Activated B cell treated with CpG ODN at 0.5 μM for 24 hours (primary cell): ENCODE measurements around the gene HSPB2. TPM values are rescaled to one million over a fixed set of nuclear protein-coding genes. Genes with fewer than 3 reads are reported as not detected.

Experiments
- ATAC-seq: fragments of 200-7000 bp; cut with Tn5 transposase; one replicate; pipeline ENCODE4 v1.10.0; 2021; ENCODE audit warnings: low read depth, mild to moderate bottlenecking, moderate library complexity
- CTCF ChIA-PET: fragments of 350-600 bp; sonication (Branson Sonifier 250); formaldehyde crosslinking; loops from one replicate; lab custom pipeline; 2021; ENCODE audit warnings: antibody characterized with exemption; lab: Charles Lee
- POLR2A ChIA-PET: fragments of 350-600 bp; sonication (Branson Sonifier 250); formaldehyde crosslinking; loops from one replicate; lab custom pipeline; 2021; ENCODE audit warnings: antibody characterized with exemption; lab: Charles Lee
- DNase-seq: peaks from one replicate; pipeline ENCODE4 v3.0.0; 2022
- H3K27ac Mint-ChIP-seq: one replicate; pipeline ENCODE4 v1.8.0; 2020; ENCODE audit warnings: mixed read lengths
- H3K27me3 Mint-ChIP-seq: one replicate; pipeline ENCODE4 v1.8.0; 2021; ENCODE audit warnings: mixed read lengths
- H3K36me3 Mint-ChIP-seq: one replicate; pipeline ENCODE4 v1.8.0; 2021; ENCODE audit warnings: low read depth, mixed read lengths
- H3K4me1 Mint-ChIP-seq: one replicate; pipeline ENCODE4 v1.8.0; 2021; ENCODE audit warnings: mixed read lengths
- H3K4me3 Mint-ChIP-seq: one replicate; pipeline ENCODE4 v1.8.0; 2020; ENCODE audit warnings: mild to moderate bottlenecking, mixed read lengths
- H3K9me3 Mint-ChIP-seq: one replicate; pipeline ENCODE4 v1.8.0; 2020; ENCODE audit warnings: mixed read lengths
- intact Hi-C: fragments of 100-400 bp; cut with micrococcal nuclease; formaldehyde crosslinking; loops from one replicate; pipeline ENCODE4 v1.15.1; 2024
- total RNA-seq: library from RNA; stranded (reverse); gene quantifications from 2 replicates; pipeline ENCODE4 v1.2.3, GENCODE V29; 2022
- TF ChIP-seq, protein P1 (sequence below): fragments of 200-600 bp; IDR thresholded peaks from one replicate; pipeline ENCODE4 v1.8.0; 2022; ENCODE audit warnings: antibody characterized with exemption, mild to moderate bottlenecking

The HSPB2 gene
- total RNA-seq, 1 donor from 2014 or later: not detected

DNA sequence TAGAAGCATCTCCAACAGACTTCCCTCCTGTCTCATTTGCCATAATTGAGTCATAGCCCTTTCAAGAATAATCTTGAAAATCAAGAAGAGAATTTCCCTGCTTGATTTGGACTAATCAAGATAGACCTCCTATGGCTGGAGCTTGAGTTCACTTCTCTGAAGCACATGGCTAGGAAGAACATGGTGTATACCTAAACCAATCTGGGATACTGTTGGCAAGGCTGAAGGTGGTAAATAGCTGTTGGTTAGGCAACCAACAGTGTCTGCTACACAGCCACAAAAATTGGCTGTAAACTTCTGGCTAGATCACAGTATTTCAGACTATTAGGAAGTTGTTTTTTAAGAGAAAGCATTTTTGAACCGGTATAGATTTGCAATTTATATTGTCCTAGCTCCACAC, 5.9 kb upstream of the HSPB2 start:
- ChIA-PET CTCF (no interaction called here), POLR2A (no interaction called here)
- TF ChIP-seq, protein P1, sequence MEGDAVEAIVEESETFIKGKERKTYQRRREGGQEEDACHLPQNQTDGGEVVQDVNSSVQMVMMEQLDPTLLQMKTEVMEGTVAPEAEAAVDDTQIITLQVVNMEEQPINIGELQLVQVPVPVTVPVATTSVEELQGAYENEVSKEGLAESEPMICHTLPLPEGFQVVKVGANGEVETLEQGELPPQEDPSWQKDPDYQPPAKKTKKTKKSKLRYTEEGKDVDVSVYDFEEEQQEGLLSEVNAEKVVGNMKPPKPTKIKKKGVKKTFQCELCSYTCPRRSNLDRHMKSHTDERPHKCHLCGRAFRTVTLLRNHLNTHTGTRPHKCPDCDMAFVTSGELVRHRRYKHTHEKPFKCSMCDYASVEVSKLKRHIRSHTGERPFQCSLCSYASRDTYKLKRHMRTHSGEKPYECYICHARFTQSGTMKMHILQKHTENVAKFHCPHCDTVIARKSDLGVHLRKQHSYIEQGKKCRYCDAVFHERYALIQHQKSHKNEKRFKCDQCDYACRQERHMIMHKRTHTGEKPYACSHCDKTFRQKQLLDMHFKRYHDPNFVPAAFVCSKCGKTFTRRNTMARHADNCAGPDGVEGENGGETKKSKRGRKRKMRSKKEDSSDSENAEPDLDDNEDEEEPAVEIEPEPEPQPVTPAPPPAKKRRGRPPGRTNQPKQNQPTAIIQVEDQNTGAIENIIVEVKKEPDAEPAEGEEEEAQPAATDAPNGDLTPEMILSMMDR: no peak
- Mint-ChIP-seq H3K27ac (no peak overlapping the region), H3K9me3 (peaks cover 2% of the 10 kb centered on the region), H3K27me3 (peaks cover 31% of the 10 kb centered on the region), H3K4me3 (no peak overlapping the region), H3K4me1 (no peaks in the 10 kb centered on the region), H3K36me3 (no peaks in the 10 kb centered on the region)
- DNase-seq: no peak
- ATAC-seq: no peak
- intact Hi-C loops: no loop called here

DNA sequence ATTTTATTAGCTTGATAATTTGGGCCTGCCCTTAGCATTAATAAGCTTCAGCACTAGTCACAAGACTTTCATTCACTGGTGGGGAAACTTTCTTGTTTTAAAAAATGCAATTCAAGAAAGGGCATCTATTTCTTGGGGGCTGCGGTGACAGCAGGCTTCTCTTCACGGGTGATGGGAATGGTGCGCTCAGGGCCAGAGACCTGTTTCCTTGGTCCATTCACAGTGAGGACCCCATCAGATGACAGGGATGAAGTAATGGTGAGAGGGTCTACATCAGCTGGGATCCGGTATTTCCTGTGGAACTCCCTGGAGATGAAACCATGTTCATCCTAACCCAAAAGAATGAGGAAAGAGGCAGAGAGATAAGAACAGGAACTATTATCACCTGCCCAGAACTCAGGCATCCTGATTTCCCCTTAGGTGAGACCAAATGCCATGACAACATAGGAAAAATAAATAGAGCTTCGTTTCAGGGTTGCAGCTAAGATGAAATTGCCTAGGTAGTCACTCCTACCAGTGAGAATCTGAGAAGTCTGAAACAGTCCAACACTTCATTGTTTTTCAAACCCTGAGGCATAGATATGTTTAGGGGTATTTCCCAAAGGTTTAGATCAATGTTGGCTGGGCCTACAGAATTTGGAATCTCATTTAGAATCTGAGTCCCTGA, 3.8 kb upstream of the HSPB2 start:
- Mint-ChIP-seq H3K4me1 (no peaks in the 10 kb centered on the region), H3K36me3 (no peaks in the 10 kb centered on the region), H3K27ac (no peak overlapping the region), H3K9me3 (peaks cover 2% of the 10 kb centered on the region), H3K27me3 (peaks cover 36% of the 10 kb centered on the region), H3K4me3 (no peak overlapping the region)
- TF ChIP-seq, protein P1: no peak
- ChIA-PET POLR2A (no interaction called here), CTCF (interaction anchor here (0.6 kb wide), 1 partner anchor 205 kb away, joined by 4 read pairs; no protein-coding TSS in a partner anchor)
- ATAC-seq (no peak), DNase-seq (no peak)
- intact Hi-C loops: no loop called here

DNA sequence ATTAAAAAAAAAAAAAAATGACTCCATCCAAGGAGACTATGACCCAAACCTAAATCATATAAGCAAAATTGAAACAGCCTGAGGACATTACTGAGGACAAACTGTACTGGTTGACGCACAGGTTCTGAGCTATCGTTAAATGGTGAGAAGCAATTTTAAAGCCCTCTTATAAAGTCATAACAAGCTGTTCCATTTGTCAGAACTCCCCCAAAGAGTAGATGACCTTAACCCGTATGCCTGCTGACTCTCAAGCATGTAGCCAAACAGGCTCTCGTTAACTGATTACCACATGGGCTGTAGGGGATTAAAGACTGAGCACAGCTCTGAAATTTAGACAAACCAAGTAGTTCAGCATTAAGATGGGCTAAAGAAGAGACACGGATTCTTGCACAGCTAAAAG, 3.2 kb upstream of the HSPB2 start:
- Mint-ChIP-seq H3K4me3 (no peak overlapping the region), H3K27ac (no peak overlapping the region), H3K27me3 (peaks cover 41% of the 10 kb centered on the region), H3K36me3 (no peaks in the 10 kb centered on the region), H3K9me3 (peaks cover 2% of the 10 kb centered on the region), H3K4me1 (no peaks in the 10 kb centered on the region)
- ChIA-PET CTCF (no interaction called here), POLR2A (no interaction called here)
- DNase-seq (no peak), ATAC-seq (no peak)
- intact Hi-C loops: no loop called here
- TF ChIP-seq, protein P1: no peak

DNA sequence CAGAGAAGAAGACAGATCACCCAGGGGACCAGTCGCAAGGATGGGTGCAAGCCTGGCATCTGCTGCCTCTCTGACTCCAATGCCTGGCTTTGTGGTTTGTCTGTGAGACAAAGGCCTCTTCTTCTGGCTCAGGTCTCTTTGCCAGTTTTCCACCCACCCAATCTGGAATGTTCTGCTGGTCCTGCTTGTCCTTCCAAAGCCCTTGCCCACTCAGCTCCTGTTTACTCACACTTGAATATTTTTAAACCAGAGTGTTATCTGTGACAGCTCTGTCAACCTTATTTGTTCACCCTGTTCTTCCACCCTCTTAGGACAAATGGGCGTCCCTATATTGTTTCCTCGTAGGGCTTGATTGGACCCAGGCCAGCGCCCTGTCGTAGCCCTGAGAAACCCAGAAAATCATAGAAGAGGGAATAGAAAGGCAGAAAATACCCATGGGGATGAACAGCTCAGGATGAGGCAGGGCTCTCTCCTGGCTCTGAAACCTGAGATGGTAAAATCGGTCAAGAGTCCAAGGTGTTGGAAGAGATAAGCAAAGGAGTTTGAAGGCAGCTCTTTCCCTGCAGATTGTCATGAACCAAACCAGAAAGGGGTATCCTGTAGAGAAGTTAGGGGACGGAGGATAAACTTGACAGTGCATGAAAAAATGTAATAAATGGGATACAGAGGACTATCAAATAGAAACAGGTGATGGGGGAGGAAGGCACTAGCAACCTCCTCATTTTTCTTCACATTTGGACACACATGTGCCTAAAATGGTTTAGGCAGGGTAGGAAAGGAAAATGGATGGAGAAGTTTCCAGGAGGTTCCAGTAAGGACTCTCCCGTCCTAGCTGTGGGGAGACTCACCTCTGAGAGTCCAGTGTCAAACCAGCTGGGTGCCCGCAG, 1.6 kb upstream of the HSPB2 start:
- DNase-seq (no peak), ATAC-seq (no peak)
- Mint-ChIP-seq H3K27me3 (peaks cover 45% of the 10 kb centered on the region), H3K4me1 (no peaks in the 10 kb centered on the region), H3K36me3 (no peaks in the 10 kb centered on the region), H3K4me3 (no peak overlapping the region), H3K27ac (no peak overlapping the region), H3K9me3 (no peaks in the 10 kb centered on the region)
- ChIA-PET POLR2A (no interaction called here), CTCF (no interaction called here)
- intact Hi-C loops: no loop called here
- TF ChIP-seq, protein P1: no peak
